ENCODE data around the gene CIAO1. TPM values are rescaled to one million over a fixed set of nuclear protein-coding genes. Genes with fewer than 3 reads are reported as not detected.
"Not testable (repeated sequence)": the region's sequence is repeated elsewhere in the genome, so short reads cannot be mapped to it uniquely, and the experiment has no call there.

CIAO1 gene
- total and polyA plus RNA-seq, 2 of the 4 experiments (the other 2 are of a cell fraction), result 81.1 to 94.3 TPM

- H4K91ac ChIP-seq (ENCODE audit: insufficient read depth, low read depth, low read length); H2AFZ ChIP-seq (replicated peaks; ENCODE audit: low read length, poor library complexity); H3K18ac ChIP-seq (ENCODE audit: low read depth, low read length); H2BK120ac ChIP-seq (ENCODE audit: low read depth, low read length); intact Hi-C loops (cut with micrococcal nuclease); H3K27me3 ChIP-seq (ENCODE audit: control insufficient read depth, insufficient read depth, low read length); H3K9me3 ChIP-seq (ENCODE audit: control insufficient read depth, insufficient read depth, low read length); H3K9ac ChIP-seq (ENCODE audit: low read depth, low read length); H3K14ac ChIP-seq (replicated peaks; ENCODE audit: low read depth, low read length); H2BK15ac ChIP-seq (ENCODE audit: low read depth, low read length); DNase-seq; H4K5ac ChIP-seq (ENCODE audit: low read depth, low read length); ATAC-seq (ENCODE audit: low read depth); H3K4me2 ChIP-seq (ENCODE audit: low read depth, low read length); dilution Hi-C loops (cut with HindIII; ENCODE audit: low sequenced_read_pairs, unreplicated experiment); H3K4me3 ChIP-seq (ENCODE audit: insufficient read depth, low read depth, low read length); H3K4ac ChIP-seq (ENCODE audit: low read depth, low read length); H2AK5ac ChIP-seq (ENCODE audit: low read depth, low read length); H3K56ac ChIP-seq (ENCODE audit: extremely low read depth, insufficient read depth, low read length); H2BK20ac ChIP-seq (ENCODE audit: low read depth, low read length); BruUV-seq (replicated peaks); H2BK5ac ChIP-seq (ENCODE audit: low read depth, low read length, poor library complexity, severe bottlenecking); H3K27ac ChIP-seq (ENCODE audit: insufficient read depth, low read length); POLR2A ChIA-PET (ENCODE audit: unreplicated experiment); H3K23ac ChIP-seq (ENCODE audit: low read depth, low read length); H4K8ac ChIP-seq (ENCODE audit: low read depth in 2 of 2, low read length in 2 of 2): not testable (repeated sequence)
- CTCF ChIA-PET, result interaction anchor here (0.6 kb wide), 1 partner anchor 9 kb away, joined by 3 read pairs; no protein-coding TSS in a partner anchor
- Histone ChIP-seq H4K20me1 (ENCODE audit: insufficient read depth, low read length) (peaks cover 37% of the 10 kb centered on the region), H3K79me1 (ENCODE audit: low read depth in 1 of 2, low read length in 2 of 2) (peaks cover 33 to 67% of the 10 kb centered on the region in 2 experiments), H3K9me1 (ENCODE audit: insufficient read depth, low read length) (peaks cover 19% of the 10 kb centered on the region), H3K36me3 (ENCODE audit: control insufficient read depth, insufficient read depth, low read length) (peaks cover 28% of the 10 kb centered on the region), H2AK9ac (replicated peaks; ENCODE audit: low read depth, low read length, poor library complexity) (peak overlapping the region; percentile 23), H3K4me1 (ENCODE audit: control insufficient read depth, insufficient read depth, low read length) (peaks cover 21% of the 10 kb centered on the region)
- in situ Hi-C loops (cut with MboI; ENCODE audit: low sequenced_read_pairs), result loop anchor here (25.0 kb wide), 1 partner anchor 245 kb away; no protein-coding TSS in a partner anchor
- no CpG with 5 or more reads among the region's 3 CpGs for WGBS, 2 experiments (ENCODE audit: extremely low coverage in 2 of 2, insufficient read length in 1 of 2)
These were observed 8.3 kb upstream of the CIAO1 start for GRCh38 chr2:96257744-96258143.

Data from IMR-90 (cell line).